OCI-M2 (cell line): Measurements from ENCODE around the gene OPN1SW.

Experiments used
- DNase-seq: peaks from one replicate; lab custom pipeline; 2025; ENCODE audit not compliant: unreplicated experiment; lab: John Stamatoyannopoulos, UW

The OPN1SW gene

DNA sequence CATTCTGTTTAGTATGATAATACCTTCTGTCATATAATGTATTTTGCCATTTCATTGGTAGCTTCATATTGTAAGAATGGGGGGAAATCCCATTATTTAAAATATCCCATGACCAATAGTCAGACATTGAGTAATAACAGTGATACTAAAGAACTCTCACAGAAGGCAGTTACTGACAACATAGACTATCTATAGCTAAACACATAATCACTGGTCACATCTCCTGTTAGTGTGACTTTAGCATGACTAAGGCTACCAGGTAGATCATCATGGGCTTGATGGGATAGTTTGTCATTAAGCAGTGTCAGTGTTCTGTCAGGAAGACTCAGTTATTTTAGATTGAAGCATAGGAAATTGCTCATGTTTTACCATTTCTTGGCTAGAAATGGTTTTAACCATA lies 16.4 kb downstream of the OPN1SW start:
- no peak for DNase-seq

DNA sequence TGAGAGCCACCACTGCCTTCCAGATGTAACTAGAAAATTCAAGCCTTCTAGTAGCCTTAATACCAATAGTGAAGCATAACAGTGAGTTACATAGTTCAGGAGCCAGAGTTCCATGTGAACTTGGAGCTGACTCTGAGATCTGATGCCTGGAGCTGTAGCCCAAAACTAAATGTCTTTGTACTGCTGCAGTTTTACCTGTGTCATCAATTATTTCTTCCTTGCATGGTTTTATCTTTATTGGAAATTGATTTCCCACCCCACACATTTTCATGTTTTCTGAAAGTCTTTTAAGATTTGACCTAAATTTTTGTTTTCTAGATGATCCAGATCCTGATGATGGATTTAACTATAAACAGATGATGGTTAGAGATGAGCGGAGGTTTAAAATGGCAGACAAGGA lies 17.0 kb downstream of the OPN1SW start:
- DNase-seq = no peak

DNA sequence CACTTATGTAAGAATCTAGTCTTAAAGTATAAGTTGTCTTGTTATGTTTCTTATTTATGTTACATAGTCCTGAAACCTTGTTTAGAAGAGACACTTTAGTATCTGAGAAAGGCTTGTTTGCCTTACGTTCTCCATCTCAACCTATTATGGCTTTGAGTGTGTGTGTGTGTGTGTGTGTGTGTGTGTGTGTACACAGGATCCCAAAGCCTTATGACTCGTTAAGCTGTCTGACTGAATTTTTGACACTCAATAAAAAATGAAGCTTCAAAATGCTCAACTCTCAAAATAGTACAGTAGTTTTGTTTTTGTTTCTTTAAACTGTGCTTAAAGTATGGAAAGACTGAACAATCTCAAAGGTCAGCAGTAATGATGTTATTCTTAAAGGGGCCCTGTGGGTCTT lies 18.4 kb downstream of the OPN1SW start:
- no peak for DNase-seq

DNA sequence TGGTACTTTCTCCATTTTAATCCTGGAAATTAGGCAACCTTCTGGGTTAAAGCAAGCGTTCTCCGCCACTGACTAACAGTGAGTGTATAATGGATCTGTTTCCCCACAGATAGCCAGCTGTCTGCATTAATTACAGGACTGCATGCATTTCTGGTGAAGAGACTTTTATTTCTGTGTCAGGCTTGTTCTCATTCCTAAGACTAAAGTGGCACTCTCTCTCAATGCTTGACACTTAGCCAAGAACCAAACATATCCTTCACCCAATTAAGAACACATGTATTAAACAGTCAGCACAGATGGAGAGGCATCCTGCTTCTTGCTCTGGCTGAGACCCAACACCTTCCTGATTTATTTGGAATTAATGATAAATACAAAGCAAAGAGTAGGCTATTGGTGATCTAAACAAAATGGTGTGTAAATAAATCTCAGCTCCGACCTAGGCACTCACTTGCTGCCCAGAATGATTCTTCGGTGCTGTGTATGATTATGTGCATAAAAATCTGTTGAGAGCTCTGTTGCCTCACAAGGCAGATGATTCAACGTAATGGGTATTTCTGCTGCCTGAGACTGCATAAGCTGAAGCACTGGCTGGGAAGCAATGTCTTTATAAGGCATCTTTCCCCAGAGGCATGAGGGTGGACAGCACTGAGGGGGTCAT lies 19.6 kb downstream of the OPN1SW start:
- DNase-seq = no peak

DNA sequence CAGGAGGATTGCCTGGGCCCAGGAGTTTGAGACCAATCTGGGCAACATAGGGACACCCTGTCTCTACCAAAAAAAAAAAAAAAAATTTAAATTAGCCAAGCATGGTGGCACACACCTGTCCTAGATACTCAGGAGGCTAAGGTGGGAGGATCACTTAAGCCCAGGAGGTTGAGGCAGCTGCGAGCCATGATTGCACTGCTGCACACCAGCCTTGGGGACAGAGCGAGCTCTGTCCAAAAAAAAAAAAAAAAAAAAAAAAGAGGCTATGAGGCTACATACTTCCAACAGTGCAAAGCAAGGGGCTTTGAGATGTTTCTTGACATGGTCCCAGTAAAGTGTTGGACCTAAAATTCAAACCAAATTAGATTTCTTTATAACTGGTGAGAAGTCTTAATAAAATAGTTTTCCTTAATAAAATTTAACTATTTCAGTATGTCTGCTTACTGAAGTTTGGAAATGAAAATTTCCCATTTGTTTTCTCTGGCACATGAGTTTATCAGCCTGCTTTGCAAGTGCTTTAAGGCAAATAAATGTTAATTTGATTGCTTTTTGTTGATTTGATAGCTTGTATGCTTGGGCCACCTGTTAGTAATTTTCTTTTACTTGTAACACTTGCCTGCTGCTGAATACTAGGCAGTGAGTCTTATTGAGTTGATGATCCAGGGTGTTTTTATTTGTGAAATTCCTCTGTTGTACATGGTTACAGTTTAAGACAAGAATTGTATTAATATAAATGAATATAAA lies 20.3 kb downstream of the OPN1SW start:
- DNase-seq = no peak

DNA sequence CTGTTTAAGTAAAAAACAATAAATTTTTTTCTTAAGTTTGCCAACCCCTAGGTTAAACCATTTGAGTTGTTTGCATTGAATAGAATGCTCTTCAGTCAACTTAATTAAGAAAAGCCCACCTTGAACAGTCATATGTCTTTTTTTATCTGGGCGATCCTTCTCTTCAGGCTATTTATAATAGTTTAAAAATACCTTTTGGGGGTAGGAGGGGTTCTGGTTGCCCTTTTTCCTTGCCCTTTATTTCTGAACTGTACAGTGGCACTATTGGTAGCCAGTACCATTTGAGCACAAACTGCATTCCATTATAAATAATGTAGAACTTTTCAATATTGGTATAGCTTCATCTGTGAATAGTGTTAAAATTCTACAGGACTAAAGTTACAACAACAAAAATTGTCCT lies 23.3 kb downstream of the OPN1SW start:
- no peak for DNase-seq

DNA sequence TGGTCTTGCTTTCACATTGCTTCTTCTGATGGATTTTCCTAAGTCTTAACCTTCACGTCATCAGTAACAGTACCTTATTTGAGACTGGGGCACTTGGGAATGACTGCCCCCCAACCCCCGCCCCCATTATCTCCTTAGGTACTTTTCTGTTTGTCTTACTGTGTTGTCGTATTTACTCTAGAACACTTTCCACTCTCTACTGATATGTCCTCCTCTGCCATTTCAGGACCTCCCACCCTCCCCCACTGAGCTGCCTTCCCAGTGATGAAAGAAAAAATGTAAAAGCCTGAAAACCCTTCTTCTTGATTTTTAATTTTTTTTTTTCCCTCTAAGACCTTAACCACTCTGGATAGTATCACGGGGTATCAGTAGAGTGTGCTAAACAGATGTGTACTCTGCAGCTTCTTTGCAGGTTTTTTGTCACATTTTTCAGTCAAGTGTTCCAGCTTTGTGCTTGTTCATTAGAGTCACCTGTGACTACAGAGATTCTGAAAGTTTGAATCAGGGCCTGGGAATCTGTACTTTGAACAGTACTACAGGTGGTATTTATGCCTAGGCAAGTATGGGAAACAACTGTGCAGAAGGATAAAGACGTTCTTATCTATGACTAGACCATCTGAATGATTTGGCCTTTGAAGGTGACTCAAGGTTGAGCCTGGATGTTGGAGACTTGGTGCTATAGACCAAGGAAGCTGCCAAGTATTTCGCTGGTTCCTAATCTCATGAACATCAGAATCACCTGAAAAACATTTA lies 28.1 kb downstream of the OPN1SW start:
- DNase-seq = no peak

DNA sequence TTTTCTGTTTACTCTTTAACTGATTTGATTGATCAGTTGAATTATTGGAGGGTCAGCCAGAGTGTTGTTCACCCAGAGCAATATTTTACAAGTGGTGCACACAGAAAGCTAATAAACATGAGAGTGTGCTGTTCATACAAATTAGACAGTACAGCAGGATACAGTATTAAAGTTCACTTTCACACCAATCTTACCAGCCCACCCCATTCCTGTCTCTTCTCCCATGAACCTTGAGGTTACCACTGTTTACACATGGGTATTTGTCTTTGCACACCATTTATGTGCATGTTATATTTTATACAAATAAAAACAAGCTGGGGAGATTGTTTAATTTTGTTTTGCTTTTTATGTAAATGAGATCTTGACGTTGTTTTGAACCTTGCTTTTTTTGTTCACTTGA lies 29.9 kb downstream of the OPN1SW start:
- no peak for DNase-seq

DNA sequence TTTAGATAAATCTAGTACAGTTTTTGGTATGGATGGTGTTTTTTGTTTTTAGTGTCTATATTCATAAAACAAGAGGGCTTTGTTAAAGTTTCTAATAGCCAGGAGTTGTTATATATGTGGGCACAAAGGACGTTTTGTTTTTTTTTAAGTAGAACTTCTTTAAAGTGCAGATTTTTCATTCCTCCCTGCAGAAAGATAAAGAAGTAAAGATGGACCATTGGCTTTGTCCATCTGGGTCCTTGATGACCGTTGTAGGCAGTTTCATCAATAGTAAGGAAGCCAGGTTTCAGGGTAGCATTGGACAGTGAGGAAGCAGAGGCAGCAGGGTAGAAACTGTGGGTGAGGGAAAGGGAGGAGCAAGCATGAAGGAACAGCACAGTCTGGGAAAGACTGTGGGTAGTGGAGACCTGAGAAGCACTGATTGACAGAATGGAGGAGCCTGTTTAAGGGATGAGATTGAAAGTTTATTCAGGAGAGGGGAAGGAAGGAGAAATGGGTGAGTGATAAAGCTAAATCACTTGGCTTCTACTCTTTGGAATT lies 31.2 kb downstream of the OPN1SW start:
- no peak for DNase-seq

DNA sequence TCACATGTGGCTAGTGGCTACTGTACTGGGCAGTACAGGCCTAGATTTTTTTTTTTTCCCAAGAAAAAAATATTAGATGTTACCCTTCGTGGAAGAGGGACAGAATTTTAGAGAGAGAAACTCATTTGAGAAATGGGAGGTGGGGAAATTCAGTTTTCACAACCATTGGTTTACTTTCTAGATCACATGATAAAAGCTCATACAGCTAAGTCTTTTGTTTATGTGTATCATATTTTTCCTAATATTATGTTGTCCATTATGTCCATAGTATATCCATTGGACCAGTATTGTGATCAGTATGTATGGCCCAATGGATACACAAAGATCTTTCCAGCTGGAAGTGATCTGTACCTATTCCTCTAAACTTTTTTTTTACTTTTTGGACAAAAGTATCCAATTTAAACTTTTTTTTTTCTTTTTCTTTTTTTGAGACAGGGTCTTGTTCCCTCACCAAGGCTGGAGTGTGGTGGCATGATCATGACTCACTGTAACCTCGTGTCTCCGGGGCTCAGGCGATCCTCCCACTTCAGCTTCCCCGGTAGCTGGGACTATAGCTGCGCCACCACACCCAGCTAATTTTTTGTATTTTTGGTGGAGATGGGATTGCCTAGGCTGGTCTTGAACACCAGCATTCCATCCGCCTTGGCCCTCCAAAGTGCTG lies 32.4 kb downstream of the OPN1SW start:
- DNase-seq = no peak

DNA sequence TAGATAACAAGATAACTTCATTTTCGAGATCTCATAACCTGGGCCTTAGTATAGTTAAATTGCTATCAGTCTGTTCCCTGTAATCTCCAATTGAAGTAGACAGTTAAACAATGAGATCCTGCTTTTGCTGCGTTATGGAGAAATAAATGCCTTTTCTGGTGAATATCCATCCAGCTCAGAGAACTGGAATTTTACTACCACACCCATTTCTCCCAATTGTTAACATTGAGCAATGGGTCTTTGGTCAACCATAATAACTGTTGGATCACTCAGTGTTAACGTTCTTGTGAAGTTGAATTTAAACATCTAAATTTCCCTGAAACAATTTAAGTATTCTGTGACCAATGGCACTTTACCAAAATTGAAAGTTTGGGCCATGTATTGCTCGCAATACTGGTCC lies 33.4 kb downstream of the OPN1SW start:
- DNase-seq = no peak

DNA sequence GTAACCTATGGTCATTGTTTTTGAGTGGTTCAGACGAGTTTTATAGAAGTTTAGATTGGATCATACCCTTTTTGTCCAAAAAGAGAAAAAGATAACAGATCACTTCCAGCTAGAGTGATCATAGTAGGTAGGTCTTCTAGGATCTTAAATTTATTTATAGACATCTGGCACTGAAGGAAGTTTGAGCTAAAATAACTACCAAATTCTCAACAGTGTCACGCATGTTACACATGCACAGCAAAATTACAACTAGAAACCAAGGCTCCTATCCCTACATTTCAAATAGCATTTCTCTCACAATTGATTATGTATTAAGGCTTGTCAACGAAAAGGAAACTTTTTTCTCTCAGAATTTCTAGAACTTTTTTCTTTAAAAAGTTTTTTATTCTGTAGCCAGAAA lies 34.1 kb downstream of the OPN1SW start:
- DNase-seq = no peak

DNA sequence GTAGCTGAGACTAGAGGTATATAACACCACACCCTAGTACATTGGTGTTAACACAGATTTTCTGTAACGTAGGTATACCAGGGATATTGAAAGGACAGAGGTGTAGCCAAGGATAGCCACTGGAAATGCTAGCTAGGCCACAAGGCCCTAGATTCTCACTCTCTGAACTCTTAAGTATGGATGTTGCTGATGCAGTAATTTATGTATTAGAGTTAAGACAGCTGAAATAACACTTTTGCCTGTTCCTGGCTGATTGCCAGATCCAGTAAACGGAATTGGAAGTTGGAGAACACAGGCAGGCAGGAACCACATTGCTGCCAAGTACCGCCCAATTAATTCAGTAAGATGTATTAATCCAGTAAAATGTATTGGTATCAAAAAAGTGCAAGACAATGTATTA lies 34.6 kb downstream of the OPN1SW start:
- DNase-seq = no peak

DNA sequence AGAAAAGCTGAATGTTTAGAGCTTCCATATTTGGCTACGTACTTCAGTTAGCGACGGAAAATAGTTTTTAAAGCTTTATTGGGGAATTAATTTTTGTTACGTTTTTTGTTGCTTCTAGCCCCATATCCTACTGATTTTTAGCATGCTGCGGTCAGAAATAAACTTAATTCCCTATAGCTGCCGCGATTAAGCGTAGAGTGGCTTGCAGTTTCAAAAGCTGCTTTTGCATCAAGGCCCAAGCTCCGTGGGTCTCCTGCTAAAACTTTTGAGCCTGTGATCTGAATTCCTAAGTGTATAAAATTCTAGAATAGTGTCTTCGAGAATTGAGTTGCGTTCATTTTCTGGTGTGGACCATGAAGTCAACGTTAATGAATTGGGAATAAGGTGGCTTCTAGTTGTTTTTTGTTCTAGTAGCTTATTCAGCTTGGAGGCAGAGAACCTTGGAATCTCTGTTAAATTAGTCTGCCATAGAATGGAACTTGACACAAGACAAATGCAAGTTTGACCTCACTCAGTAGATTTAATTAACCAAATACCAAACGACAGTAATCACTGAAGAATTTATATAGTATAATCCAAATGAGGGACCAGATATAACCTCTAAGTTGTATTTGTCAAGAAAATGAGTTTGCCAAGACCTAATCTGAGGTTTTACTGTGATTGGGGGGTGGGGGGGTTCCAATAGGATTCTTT lies 35.5 kb downstream of the OPN1SW start:
- no peak for DNase-seq

DNA sequence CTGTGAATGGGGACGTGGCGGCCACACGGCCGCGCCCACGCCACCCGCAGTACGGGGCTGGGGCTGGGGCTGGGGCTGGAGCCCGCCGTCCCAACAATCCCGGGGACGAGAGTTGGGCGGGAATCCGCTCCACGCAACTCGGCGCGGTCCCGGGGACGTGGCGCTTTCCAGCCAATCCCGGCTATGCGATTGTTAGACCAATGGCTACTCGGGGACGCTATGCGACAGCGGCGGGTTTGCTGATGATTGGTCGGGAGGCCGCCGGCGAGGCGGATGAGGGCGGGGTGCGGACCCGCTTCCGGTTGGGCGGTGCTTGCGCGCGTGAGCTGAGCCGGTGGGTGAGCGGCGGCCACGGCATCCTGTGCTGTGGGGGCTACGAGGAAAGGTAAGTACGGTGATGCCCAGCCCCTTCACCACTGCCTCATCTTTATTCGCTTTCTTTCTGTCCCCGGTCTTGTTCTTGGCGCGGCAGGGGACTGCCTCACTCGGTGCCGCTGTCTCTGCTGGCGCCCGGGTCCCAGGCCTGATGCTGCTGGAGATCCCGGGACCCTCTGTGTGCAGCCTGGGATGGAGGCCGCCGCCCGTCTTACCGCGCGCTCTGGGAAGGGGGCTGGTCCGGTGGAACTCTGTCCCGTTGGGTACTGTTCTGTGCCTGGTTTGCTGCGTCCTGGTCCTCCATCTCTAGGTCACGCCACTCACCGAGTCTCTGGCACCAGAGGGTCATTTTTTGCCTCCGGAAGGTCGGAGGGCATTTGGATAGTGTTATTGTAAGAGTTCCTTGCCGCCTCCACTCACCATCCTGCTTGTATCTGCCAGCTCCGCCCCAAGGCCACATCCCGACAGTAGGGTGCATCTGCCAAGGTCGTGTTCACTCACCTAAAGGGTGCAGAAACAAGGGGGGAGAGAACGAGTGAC lies 36.3 kb downstream of the OPN1SW start, which contains the start of gene CALU:
Gene CALU, plus strand, starts transcription at position 312 of the 915 bp plus-strand sequence. CDS start 9,225 bp downstream, outside the sequence.
- peak; percentile 96 for DNase-seq

DNA sequence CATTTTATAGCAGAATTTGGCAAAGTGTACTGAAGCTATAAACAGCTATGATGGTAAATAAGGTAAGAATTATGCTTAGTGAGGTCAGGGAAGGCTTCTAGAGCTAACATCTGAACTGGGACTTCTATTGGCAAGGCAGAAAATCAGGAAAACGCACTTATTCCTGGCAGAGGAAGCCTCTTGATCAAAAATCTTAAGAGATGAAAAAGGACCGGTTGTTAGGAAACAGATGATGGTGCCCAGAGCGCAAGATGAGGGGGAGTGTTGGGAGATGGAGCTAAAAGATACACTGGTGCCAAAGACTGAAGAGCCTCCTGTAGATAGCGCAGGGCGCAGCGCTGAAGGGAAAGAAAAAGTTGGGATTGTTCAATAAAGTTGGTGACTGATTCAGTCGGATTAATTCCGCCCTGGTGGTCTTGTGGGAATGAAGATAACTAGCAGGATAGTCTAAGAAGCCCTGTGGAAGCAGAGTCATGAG lies 37.0 kb downstream of the OPN1SW start:
- DNase-seq = peak; percentile 96

DNA sequence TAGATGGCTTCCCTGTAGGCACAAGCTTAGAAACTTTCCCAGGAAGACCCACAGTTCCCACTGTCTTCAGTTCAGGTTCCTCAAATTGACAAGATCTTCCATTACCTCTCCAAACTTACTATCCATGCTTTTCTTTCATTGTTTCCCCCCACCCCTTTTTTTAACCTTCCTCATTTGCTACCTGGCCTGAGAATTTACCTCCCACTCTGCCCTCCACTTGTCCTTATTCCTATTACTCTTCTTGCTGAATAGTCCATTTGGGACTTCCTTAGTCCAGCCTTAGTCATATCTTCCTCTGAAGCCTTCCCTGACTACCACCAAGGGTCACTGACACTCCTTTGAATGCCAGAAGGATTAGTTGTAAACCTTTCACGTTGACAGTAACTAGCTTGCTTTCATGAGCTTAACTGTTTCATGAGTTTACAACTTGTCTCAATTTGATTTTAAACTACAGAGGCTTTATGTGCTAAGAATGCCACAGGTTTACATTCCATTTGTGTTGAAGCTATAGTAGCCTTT lies 37.7 kb downstream of the OPN1SW start:
- no peak for DNase-seq

DNA sequence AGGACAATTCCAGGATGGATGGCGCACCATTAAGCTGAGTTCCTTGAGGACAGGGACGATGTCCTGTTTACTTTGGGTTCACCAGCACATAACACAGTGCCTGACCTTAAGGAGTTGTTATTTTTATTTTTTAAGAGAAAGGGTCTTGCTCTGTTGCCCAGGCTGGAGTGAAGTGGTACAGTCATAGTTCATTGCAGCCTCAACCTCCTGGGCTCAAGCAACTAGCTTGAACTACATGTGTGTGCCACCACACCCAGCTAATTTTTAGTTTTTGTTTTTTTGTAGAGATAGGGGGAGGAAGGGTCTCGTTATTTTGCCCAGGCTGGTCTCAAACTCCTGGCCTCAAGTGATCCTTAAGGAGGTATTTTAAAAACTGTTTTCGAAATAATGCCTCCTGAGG lies 38.2 kb downstream of the OPN1SW start:
- no peak for DNase-seq

DNA sequence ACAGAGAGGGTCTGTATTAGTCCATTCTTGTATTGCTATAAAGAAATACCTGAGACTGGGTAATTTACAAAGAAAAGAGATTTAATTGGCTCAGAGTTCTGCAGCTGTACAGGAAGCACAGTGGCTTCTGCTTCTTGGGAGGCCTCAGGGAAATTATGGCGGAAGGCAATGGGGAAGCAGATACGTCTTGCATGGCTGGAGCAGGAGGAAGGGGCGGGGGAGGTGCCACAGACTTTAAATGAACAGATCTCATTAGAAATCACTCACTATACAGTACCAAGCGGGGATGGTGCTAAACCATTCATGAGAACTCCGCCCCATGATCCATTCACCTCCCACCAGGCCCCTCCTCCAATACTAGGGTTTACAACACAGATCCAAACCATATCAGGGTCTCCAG lies 40.2 kb downstream of the OPN1SW start:
- DNase-seq = no peak
